Astrocyte (in vitro differentiated cells and primary cell): ENCODE data around the gene NCOA3. TPM values are rescaled to one million over a fixed set of nuclear protein-coding genes. Genes with fewer than 3 reads are reported as not detected.

ENCODE experiments used
- DNase-seq: peaks from one replicate; pipeline ENCODE4 v3.0.0-alpha.2; 2010; ENCODE audit warnings: low read depth
- FAIRE-seq: peaks from 2 replicates; lab custom pipeline; 2011; peaks lifted over from hg19 to GRCh38; lab: Jason Lieb, UNC
- H2AFZ ChIP-seq: 2 replicates; pipeline ENCODE4 v1.6.0; 2012; ENCODE audit warnings: low read depth, low read length, inconsistent platforms
- H3K27ac ChIP-seq: 2 replicates; pipeline ENCODE4 v1.5.1; 2011; ENCODE audit warnings: low read depth, low read length, inconsistent platforms
- H3K27me3 ChIP-seq: 2 replicates; pipeline ENCODE4 v1.6.0; 2011; ENCODE audit warnings: low read length, inconsistent platforms; ENCODE audit not compliant: insufficient read depth
- H3K36me3 ChIP-seq: 2 replicates; pipeline ENCODE4 v1.5.1; 2011; ENCODE audit warnings: low read length, inconsistent platforms; ENCODE audit not compliant: insufficient read depth
- H3K4me1 ChIP-seq: 2 replicates; pipeline ENCODE4 v1.5.1; 2011; ENCODE audit warnings: low read length, inconsistent platforms; ENCODE audit not compliant: insufficient read depth
- H3K4me2 ChIP-seq: 2 replicates; pipeline ENCODE4 v1.6.0; 2012; ENCODE audit warnings: low read length, inconsistent platforms
- H3K4me3 ChIP-seq: 2 replicates; pipeline ENCODE4 v1.5.1; 2011; ENCODE audit warnings: low read depth, mild to moderate bottlenecking, low read length, inconsistent platforms; ENCODE audit not compliant: insufficient read depth
- H3K79me2 ChIP-seq: 2 replicates; pipeline ENCODE4 v1.6.0; 2012; ENCODE audit warnings: mild to moderate bottlenecking, low read length, inconsistent platforms; ENCODE audit not compliant: insufficient read depth
- H3K9ac ChIP-seq: 2 replicates; pipeline ENCODE4 v1.6.0; 2012; ENCODE audit warnings: mild to moderate bottlenecking, low read length, inconsistent platforms
- H3K9me3 ChIP-seq: 2 replicates; pipeline ENCODE4 v1.5.1; 2012; ENCODE audit warnings: low read depth, mild to moderate bottlenecking, low read length, inconsistent platforms; ENCODE audit not compliant: insufficient read depth
- H4K20me1 ChIP-seq: 2 replicates; pipeline ENCODE4 v1.6.0; 2012; ENCODE audit warnings: low read length, inconsistent platforms; ENCODE audit not compliant: insufficient read depth
- H3K27ac Mint-ChIP-seq: one replicate; pipeline ENCODE4 v1.8.0; 2021; ENCODE audit warnings: mild to moderate bottlenecking, mixed read lengths; ENCODE audit not compliant: unreplicated experiment
- H3K27me3 Mint-ChIP-seq: one replicate; pipeline ENCODE4 v1.8.0; 2021; ENCODE audit warnings: low read depth, mixed read lengths; ENCODE audit not compliant: unreplicated experiment
- H3K36me3 Mint-ChIP-seq: one replicate; pipeline ENCODE4 v1.8.0; 2021; ENCODE audit warnings: low read depth, mixed read lengths; ENCODE audit not compliant: unreplicated experiment
- H3K4me1 Mint-ChIP-seq: one replicate; pipeline ENCODE4 v1.8.0; 2021; ENCODE audit warnings: low read depth, mixed read lengths; ENCODE audit not compliant: unreplicated experiment
- H3K4me3 Mint-ChIP-seq: one replicate; pipeline ENCODE4 v1.8.0; 2021; ENCODE audit warnings: mild to moderate bottlenecking, moderate library complexity, mixed read lengths; ENCODE audit not compliant: unreplicated experiment
- H3K9me3 Mint-ChIP-seq: one replicate; pipeline ENCODE4 v1.8.0; 2021; ENCODE audit warnings: mild to moderate bottlenecking, mixed read lengths; ENCODE audit not compliant: unreplicated experiment
- CTCF ChIP-seq: IDR thresholded peaks from 2 replicates; pipeline ENCODE4 v1.5.1; 2011; ENCODE audit warnings: low read depth, mild to moderate bottlenecking, inconsistent platforms, low read length, moderate library complexity; ENCODE audit not compliant: insufficient read depth
- EZH2 ChIP-seq: IDR thresholded peaks from 2 replicates; pipeline ENCODE4 v1.6.1; 2012; ENCODE audit warnings: mild to moderate bottlenecking, low read length, inconsistent platforms; ENCODE audit not compliant: insufficient read depth
- total RNA-seq: library from RNA; stranded (reverse); gene quantifications from 2 replicates; pipeline ENCODE4 v1.2.1, GENCODE V29; 2021

The NCOA3 gene
- total RNA-seq, 1 donor from 2014 or later, result 30.5 TPM

GRCh38 chr20:47674686-47675085 lies 173.0 kb downstream of the NCOA3 start:
- Histone ChIP-seq H3K4me1 (no peaks in the 10 kb centered on the region), H3K79me2 (no peaks in the 10 kb centered on the region), H3K4me3 (no peak overlapping the region), H3K4me2 (no peak overlapping the region), H3K9me3 (no peaks in the 10 kb centered on the region), H3K27me3 (no peaks in the 10 kb centered on the region), H4K20me1 (no peaks in the 10 kb centered on the region), H3K9ac (no peak overlapping the region), H3K27ac (no peak overlapping the region), H3K36me3 (no peaks in the 10 kb centered on the region), H2AFZ (no peak overlapping the region)
- H3K27ac Mint-ChIP-seq, result no peak overlapping the region
- H3K4me3 Mint-ChIP-seq, result no peak overlapping the region
- H3K9me3 Mint-ChIP-seq, result no peaks in the 10 kb centered on the region
- H3K27me3 Mint-ChIP-seq, result peaks cover 2% of the 10 kb centered on the region
- no peak for FAIRE-seq
- H3K36me3 Mint-ChIP-seq, result peaks cover 2% of the 10 kb centered on the region
- TF ChIP-seq EZH2 (no peak), CTCF (no peak)
- no peaks in the 10 kb centered on the region for H3K4me1 Mint-ChIP-seq
- DNase-seq, result no peak

GRCh38 chr20:47675190-47676142 lies 173.8 kb downstream of the NCOA3 start:
- Histone ChIP-seq H3K4me1 (no peaks in the 10 kb centered on the region), H3K9me3 (no peaks in the 10 kb centered on the region), H3K36me3 (no peaks in the 10 kb centered on the region), H3K4me2 (no peak overlapping the region), H3K4me3 (no peak overlapping the region), H3K9ac (no peak overlapping the region), H3K27me3 (no peaks in the 10 kb centered on the region), H3K27ac (no peak overlapping the region), H3K79me2 (no peaks in the 10 kb centered on the region), H2AFZ (no peak overlapping the region), H4K20me1 (no peaks in the 10 kb centered on the region)
- H3K27me3 Mint-ChIP-seq, result peaks cover 2% of the 10 kb centered on the region
- H3K27ac Mint-ChIP-seq, result no peak overlapping the region
- FAIRE-seq, result no peak
- peaks cover 2% of the 10 kb centered on the region for H3K36me3 Mint-ChIP-seq
- no peak for DNase-seq
- H3K9me3 Mint-ChIP-seq, result no peaks in the 10 kb centered on the region
- H3K4me1 Mint-ChIP-seq, result no peaks in the 10 kb centered on the region
- no peak overlapping the region for H3K4me3 Mint-ChIP-seq
- TF ChIP-seq CTCF, result no peak
- no peak for TF ChIP-seq EZH2

GRCh38 chr20:47676219-47676721 lies 174.6 kb downstream of the NCOA3 start:
- Histone ChIP-seq H3K79me2 (no peaks in the 10 kb centered on the region), H3K27me3 (no peaks in the 10 kb centered on the region), H3K4me3 (no peak overlapping the region), H3K4me1 (peaks cover under 1% of the 10 kb centered on the region), H3K4me2 (no peak overlapping the region), H3K9me3 (no peaks in the 10 kb centered on the region), H3K27ac (no peak overlapping the region), H4K20me1 (no peaks in the 10 kb centered on the region), H3K9ac (no peak overlapping the region), H3K36me3 (no peaks in the 10 kb centered on the region), H2AFZ (no peak overlapping the region)
- no peak overlapping the region for H3K27ac Mint-ChIP-seq
- FAIRE-seq (no peak), DNase-seq (no peak)
- TF ChIP-seq CTCF (no peak), EZH2 (no peak)
- H3K36me3 Mint-ChIP-seq, result peaks cover 2% of the 10 kb centered on the region
- no peaks in the 10 kb centered on the region for H3K9me3 Mint-ChIP-seq
- H3K4me1 Mint-ChIP-seq, result peaks cover 1% of the 10 kb centered on the region
- H3K27me3 Mint-ChIP-seq, result peaks cover 2% of the 10 kb centered on the region
- H3K4me3 Mint-ChIP-seq, result no peak overlapping the region
